NK-92 treated with Interleukin-12 subunit alpha and Interleukin-12 subunit beta, amount 100 ng/mL, for 24 hours (cell line): ENCODE measurements around the gene DOK6.
"Not testable (repeated sequence)": the region's sequence is repeated elsewhere in the genome, so short reads cannot be mapped to it uniquely, and the experiment has no call there.

Experiments
- DNase-seq: peaks from one replicate; lab custom pipeline; 2025; lab: John Stamatoyannopoulos, UW

Gene DOK6

DNA sequence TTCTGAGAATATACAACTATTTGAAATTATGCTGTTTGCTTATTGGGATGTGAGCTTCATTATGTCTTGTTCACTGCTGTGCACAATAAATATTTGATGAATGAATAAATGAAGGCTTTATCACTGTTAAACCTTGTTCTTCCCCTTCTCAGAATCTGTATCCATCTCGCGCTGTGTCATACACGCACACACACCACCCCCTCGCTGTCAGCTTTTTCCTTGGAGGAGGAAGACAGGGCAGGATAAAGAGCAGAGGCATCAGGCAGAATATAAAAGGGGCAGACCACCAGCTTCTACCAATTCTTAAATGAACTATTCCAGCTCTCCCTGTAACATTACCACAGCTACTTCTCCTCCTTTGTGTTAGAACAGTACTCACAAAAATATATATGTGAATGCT lies 472.0 kb downstream of the DOK6 start:
- DNase-seq, result no peak

GRCh38 chr18:69874058-69874457 lies 473.4 kb downstream of the DOK6 start:
- no peak for DNase-seq

DNA sequence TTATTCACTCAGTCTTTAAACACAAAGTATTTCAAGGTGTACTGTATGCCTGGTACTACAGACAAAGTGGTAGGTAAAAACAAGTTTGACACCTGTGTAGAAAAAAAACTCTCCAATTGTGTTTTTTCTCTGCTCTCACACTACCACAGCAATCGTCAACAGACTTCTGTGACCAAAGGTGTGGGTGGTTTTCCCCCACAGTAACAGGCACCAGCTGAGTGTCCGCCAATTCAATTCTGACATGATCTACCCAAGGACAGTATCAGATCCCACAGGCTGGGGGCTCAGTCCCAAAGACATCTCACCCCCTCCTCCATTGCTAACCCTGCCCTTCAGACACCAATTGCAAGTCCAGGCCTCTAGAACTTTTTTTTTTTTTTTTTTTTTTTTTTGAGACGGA lies 475.8 kb downstream of the DOK6 start:
- DNase-seq, result no peak

GRCh38 chr18:69878213-69878933 lies 477.7 kb downstream of the DOK6 start:
- no peak for DNase-seq

GRCh38 chr18:69879051-69879450 lies 478.4 kb downstream of the DOK6 start:
- DNase-seq, result not testable (repeated sequence)

DNA sequence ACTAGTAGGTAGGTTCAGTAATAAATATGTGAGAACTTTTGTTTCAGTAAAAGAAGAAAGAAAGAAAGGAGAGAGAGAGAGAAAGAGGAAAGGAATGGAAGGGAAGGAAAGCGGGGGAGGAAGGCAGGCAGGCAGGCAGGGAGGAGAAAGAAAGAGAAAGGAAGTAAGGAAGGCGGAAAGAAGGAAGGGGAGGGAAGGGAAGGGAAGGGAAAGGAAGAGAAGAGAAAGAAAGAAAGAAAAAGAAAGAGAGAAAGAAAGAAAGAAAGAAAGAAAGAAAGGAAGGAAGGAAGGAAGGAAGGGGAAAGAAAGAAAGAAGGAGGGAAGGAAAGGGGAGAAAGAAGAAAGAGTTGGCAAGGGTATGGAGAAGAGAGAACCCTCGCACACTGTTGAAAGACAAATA lies 479.4 kb downstream of the DOK6 start:
- DNase-seq, result no peak

GRCh38 chr18:69882965-69883668 lies 482.4 kb downstream of the DOK6 start:
- no peak for DNase-seq

GRCh38 chr18:69883781-69884180 lies 483.1 kb downstream of the DOK6 start:
- no peak for DNase-seq

- no peak for DNase-seq
Observed at GRCh38 chr18:69885355-69885754, 484.7 kb downstream of the DOK6 start.

DNA sequence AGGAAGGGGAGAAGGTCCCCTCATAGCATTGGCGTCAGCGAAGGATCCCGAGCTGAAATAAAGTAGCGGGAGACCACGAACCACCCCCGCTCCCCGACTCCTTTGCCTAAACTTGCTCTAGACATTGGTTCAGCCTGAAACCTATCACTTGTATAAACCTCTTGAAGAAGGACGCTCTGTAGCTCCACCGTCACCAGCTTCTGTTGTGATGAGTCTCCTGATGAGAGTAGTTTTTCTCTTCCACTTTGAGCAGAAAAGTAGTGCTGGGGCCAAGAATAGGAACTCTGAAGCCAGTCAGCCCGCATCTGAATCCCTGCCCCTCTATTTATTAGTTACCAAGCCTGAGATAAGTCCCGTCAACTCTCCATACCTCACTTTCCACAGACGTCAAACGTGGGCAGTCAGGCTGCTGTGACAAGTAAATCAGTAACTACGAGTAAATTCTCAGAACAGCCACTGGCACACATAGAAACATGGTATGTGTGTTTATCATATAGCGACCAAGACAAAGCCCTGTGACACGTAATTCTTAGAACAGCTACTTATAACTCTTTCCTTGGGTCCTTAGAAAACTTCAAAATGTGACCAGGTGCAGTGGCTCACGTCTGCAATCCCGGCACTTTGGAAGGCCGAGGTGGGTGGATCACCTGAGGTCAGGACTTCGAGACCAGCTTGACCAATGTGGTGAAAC lies 485.3 kb downstream of the DOK6 start:
- no peak for DNase-seq

- DNase-seq, result no peak
Observed at GRCh38 chr18:69887256-69887655, 486.6 kb downstream of the DOK6 start.

DNA sequence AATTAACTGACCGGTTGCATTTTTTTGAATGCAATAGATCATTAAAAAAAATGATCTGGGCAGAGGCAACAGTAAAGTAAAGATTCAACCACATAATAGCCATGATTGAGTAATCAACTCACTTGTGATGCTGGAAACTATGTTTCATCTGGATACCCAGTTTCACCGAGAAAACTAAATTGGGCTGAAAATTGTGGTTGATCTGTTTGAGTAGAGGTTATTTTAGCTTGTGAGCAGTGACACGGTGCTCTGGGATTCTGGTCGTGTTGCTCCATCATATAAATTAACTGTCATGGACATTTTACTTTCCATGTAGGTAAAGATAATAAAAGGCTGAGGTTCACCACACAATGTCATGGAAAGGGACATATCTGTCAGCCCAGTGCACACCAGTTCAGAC lies 488.3 kb downstream of the DOK6 start:
- DNase-seq, result no peak

GRCh38 chr18:69890558-69890957 lies 489.9 kb downstream of the DOK6 start:
- DNase-seq, result no peak

DNA sequence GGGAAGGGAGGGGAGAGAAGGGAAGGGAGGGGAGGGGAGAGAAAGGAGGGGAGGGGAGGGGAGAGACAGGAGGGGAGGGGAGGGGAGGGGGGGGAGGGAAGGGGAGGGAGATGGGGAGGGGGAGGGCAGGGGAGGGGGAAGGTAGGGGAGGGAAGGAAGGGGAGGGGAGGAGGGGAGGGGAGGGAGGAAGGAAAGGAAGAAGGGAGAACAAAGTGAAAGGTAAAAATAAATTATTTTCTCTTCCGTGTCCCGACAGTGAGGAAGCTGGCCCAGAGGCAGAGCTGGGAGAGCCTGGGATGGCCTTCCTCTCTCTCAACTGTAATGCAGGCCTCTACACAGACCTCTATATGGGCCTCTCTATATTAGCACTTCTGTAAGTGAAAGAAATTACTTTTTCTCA lies 493.8 kb downstream of the DOK6 start:
- no peak for DNase-seq

DNA sequence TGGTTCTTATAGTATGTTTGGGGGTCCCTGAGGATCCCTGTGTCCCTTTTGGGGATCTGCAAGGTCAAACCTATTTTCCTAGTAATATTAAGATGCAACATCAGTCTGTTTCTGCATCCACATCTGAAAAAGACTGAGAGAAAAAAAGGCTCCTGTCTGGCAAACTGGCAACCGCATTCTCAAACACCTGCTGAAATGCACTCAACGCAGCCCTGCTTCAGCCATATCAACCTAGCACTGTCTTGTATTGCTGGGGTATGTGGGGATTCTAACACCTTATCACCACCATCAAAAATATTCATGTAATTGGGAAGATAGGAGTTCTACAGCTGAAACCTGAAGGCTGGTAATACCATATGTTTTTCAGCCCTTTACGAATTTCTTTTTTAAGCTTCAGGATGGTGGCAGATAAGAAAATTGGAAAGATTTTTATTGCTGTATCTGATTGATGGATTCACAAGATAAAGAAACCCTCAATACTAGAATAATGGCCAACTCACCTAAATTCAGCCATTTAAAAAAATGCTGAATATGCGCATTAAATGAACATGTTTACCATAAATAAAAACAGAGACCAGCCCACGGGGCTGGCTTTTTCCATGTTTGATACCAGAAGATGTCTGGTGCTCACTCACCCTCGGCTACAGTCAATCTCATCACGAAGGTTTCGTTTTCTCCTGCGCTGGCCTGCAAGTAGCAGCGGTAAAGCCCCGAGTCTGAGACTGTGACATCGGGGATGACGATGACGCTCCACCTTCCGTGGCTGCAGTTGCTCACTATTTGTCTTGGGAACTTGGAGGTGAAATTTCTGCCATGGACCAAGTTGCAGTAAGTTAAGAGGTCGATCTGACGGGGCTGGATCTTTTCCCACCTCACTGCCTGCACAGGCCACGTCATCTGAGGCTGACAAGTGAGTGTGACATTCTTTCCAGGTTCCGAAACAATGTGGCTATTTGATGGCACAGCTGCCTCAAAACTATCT lies 494.7 kb downstream of the DOK6 start:
- DNase-seq, result no peak

DNA sequence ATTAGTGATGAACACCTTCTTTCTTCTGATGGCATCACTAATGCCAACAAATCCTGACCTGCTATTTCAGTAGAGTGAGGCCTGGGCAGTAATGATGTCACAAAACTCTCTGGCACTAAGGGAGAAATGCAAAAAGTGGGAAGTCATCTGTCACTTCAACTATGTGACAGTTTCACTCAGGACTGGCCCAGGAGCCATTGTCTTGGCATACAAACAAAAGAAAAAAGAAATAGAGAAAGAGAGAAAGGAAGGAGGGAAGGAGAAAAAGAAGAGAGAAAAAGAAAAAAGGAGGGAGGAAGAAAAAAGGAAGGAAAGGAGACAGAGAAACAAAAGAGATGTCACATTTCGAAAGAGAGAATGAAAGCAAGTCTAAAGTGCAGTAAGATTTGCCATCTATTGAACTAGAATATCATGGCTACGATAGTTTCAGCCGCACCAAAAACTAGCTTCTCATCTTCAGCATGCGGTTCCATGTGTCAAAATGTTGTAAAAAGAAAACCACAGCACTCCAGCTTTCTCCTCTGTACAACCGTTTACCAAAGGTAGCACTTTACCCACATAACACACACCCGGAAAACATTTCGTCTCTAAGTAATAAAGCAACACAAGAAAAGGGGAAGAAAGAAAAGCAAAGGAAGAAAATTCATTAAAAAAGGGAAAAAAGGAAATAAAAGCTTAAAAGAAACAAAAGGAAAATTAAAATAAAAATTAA lies 496.9 kb downstream of the DOK6 start:
- DNase-seq, result peak; percentile 13

- DNase-seq, result peak; percentile 36
Observed at GRCh38 chr18:69898241-69898861, 497.7 kb downstream of the DOK6 start.
